Thoracic aorta (tissue), 2 donors: ENCODE data around the gene SDK1. TPM values are rescaled to one million over a fixed set of nuclear protein-coding genes. Genes with fewer than 3 reads are reported as not detected.

Experiments used
- ATAC-seq: fragments of 150-250 bp; one replicate; pipeline ENCODE4 v1.8.0; 2017; ENCODE audit warnings: low read depth; ENCODE audit not compliant: insufficient number of reproducible peaks, low FRiP score
- DNase-seq: peaks from one replicate; pipeline ENCODE4 v3.0.0-alpha.2; 2020; ENCODE audit warnings: low spot score
- H3K27ac ChIP-seq, 2 donors: fragments of 200-600 bp; sonication (generic); 1 replicate in 1 of 2; 2 replicates in 1 of 2; pipeline ENCODE4 v1.5.1; 2016; ENCODE audit warnings: mild to moderate bottlenecking in 2 of 2, moderate library complexity in 2 of 2
- H3K27me3 ChIP-seq: fragments of 200-600 bp; sonication (generic); replicated peaks from 2 replicates; pipeline ENCODE4 v1.6.0; 2016; ENCODE audit warnings: mild to moderate bottlenecking; ENCODE audit not compliant: insufficient read depth
- H3K36me3 ChIP-seq: fragments of 200-600 bp; sonication (generic); one replicate; pipeline ENCODE4 v1.5.1; 2016
- H3K4me1 ChIP-seq, 2 donors: fragments of 200-600 bp; sonication (generic); 1 replicate in 1 of 2; 2 replicates in 1 of 2; pipeline versions ENCODE4 v1.5.1 to v1.6.0; 2016; ENCODE audit warnings: low read depth in 2 of 2, mild to moderate bottlenecking in 1 of 2; ENCODE audit not compliant: control insufficient read depth in 1 of 2
- H3K4me3 ChIP-seq: fragments of 200-600 bp; sonication (generic); 2 replicates; pipeline ENCODE4 v1.5.1; 2016; ENCODE audit warnings: mild to moderate bottlenecking
- H3K9me3 ChIP-seq: fragments of 200-600 bp; sonication (generic); 2 replicates; pipeline ENCODE4 v1.5.1; 2016
- total RNA-seq, 2 donors: library from RNA; depleted of rRNA; stranded (reverse); fragments of >200 nt; gene quantifications; one replicate each; pipeline versions ENCODE4 v1.1.0 to v1.2.3, GENCODE V29; 2016
- TF ChIP-seq, protein P1 (sequence below): fragments of 200-600 bp; sonication (generic); IDR thresholded peaks from one replicate; pipeline ENCODE4 v1.5.1; 2019; ENCODE audit warnings: antibody characterized with exemption

Gene SDK1
- total RNA-seq, 2 donors from 2014 or later = 27.5 to 29.2 TPM

DNA sequence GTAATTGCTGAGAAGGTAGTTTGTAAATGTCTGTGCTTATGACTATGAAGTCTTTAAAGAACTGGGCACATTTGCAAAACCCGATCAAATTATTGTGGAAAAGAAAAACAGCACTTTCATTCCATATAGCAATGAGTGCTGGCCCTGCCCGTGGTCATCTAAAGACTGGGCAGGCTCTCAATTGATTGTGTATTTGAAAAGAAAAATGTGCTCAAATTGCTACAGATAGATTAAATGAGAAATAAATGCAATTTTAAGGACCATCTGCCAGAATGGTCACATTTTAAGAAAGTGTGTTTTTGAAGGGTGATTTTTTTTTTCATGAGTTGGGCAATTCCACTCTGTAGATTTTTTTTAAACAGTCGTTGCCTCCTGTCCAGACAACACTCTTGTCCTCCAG lies 672.2 kb downstream of the SDK1 start:
- peaks cover 17% of the 10 kb centered on the region for H3K36me3 ChIP-seq
- H3K9me3 ChIP-seq = no peaks in the 10 kb centered on the region
- no peak overlapping the region for H3K27ac ChIP-seq
- no peaks in the 10 kb centered on the region for H3K27me3 ChIP-seq
- TF ChIP-seq, protein P1, sequence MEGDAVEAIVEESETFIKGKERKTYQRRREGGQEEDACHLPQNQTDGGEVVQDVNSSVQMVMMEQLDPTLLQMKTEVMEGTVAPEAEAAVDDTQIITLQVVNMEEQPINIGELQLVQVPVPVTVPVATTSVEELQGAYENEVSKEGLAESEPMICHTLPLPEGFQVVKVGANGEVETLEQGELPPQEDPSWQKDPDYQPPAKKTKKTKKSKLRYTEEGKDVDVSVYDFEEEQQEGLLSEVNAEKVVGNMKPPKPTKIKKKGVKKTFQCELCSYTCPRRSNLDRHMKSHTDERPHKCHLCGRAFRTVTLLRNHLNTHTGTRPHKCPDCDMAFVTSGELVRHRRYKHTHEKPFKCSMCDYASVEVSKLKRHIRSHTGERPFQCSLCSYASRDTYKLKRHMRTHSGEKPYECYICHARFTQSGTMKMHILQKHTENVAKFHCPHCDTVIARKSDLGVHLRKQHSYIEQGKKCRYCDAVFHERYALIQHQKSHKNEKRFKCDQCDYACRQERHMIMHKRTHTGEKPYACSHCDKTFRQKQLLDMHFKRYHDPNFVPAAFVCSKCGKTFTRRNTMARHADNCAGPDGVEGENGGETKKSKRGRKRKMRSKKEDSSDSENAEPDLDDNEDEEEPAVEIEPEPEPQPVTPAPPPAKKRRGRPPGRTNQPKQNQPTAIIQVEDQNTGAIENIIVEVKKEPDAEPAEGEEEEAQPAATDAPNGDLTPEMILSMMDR = no peak
- ATAC-seq (no peak), DNase-seq (no peak)
- H3K4me1 ChIP-seq = no peaks in the 10 kb centered on the region
- no peak overlapping the region for H3K4me3 ChIP-seq

DNA sequence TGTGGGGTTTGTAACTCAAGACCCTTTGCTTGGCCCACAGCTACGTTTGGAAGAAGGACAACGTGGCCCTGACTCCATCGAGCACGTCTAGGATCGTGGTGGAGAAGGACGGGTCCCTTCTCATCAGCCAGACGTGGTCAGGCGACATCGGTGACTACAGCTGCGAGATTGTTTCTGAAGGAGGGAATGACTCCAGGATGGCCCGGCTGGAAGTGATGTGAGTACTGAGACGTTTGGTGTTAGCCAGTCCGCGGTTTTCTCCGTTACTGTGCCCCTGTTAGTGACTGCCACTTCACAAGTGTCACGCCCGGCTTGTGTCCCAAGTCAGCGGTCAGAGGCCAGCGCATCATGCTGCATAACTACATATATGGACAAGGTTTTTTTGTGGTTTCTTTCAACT lies 673.3 kb downstream of the SDK1 start:
- Histone ChIP-seq H3K4me3 (no peak overlapping the region), H3K27ac (no peak overlapping the region), H3K9me3 (no peaks in the 10 kb centered on the region), H3K4me1 (no peaks in the 10 kb centered on the region), H3K27me3 (no peaks in the 10 kb centered on the region), H3K36me3 (peaks cover 12% of the 10 kb centered on the region)
- DNase-seq (no peak), ATAC-seq (no peak)
- TF ChIP-seq, protein P1 = no peak

- no peak for ATAC-seq
- Histone ChIP-seq H3K9me3 (no peaks in the 10 kb centered on the region), H3K27ac (no peak overlapping the region), H3K4me1 (no peaks in the 10 kb centered on the region), H3K36me3 (peaks cover 12% of the 10 kb centered on the region), H3K27me3 (no peaks in the 10 kb centered on the region), H3K4me3 (no peak overlapping the region)
- DNase-seq = no peak
- TF ChIP-seq, protein P1 = no peak
These were observed 674.3 kb downstream of the SDK1 start for GRCh38 chr7:3975371-3975770.

DNA sequence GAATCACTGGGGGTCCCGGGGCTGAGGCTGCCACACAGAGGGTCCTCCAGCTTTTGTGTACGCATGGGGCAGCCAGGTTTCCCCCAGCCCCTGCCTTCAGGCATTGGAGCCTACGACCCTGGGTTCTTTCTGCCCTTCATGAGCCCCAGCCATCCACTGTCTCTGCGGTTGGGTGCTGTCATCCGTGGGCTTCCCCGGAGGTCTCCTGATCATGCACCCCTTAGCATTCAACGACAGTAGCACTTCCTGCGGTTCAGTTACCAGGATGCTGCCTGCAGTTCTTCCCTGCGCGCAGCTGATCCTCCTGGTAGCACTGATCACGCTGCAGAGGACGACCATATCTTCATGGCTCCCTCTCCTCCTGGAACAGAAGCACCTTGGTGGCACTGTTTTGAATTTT lies 676.3 kb downstream of the SDK1 start:
- ATAC-seq = no peak

GRCh38 chr7:3978839-3979238 lies 677.8 kb downstream of the SDK1 start:
- Histone ChIP-seq H3K9me3 (no peaks in the 10 kb centered on the region), H3K4me1 (no peaks in the 10 kb centered on the region), H3K36me3 (no peaks in the 10 kb centered on the region), H3K27ac (no peak overlapping the region), H3K27me3 (no peaks in the 10 kb centered on the region), H3K4me3 (no peak overlapping the region)
- TF ChIP-seq, protein P1 = no peak
- ATAC-seq (no peak), DNase-seq (no peak)

More for the DNA sequence above, 676.3 kb downstream of the SDK1 start:
- Histone ChIP-seq H3K27me3 (no peaks in the 10 kb centered on the region), H3K27ac (no peak overlapping the region), H3K9me3 (no peaks in the 10 kb centered on the region), H3K4me1 (no peaks in the 10 kb centered on the region), H3K4me3 (no peak overlapping the region), H3K36me3 (peaks cover 1% of the 10 kb centered on the region)
- TF ChIP-seq, protein P1 = no peak
- DNase-seq = no peak
